GM21529 (cell line): ENCODE measurements around the gene TRDN.
"Not testable (repeated sequence)": the region's sequence is repeated elsewhere in the genome, so short reads cannot be mapped to it uniquely, and the experiment has no call there.

Source experiments
- ATAC-seq: cut with Tn5 transposase; IDR thresholded peaks from one replicate; pipeline ENCODE4 v1.9.1; 2021; ENCODE audit not compliant: unreplicated experiment

The TRDN gene

GRCh38 chr6:123564361-123564760, 72.4 kb downstream of the TRDN start:
- no peak for ATAC-seq

- ATAC-seq = no peak
Observed at GRCh38 chr6:123562677-123563076, 74.1 kb downstream of the TRDN start.

- ATAC-seq = no peak
Observed at GRCh38 chr6:123562264-123562663, 74.5 kb downstream of the TRDN start.

GRCh38 chr6:123559816-123560215, 76.9 kb downstream of the TRDN start:
- ATAC-seq = not testable (repeated sequence)

- ATAC-seq = not testable (repeated sequence)
Observed at GRCh38 chr6:123557474-123557873, 79.3 kb downstream of the TRDN start.

GRCh38 chr6:123551939-123552707, 84.6 kb downstream of the TRDN start:
- no peak for ATAC-seq

- ATAC-seq = no peak
Observed at GRCh38 chr6:123550052-123550617, 86.6 kb downstream of the TRDN start.

GRCh38 chr6:123549476-123549875, 87.3 kb downstream of the TRDN start:
- no peak for ATAC-seq

- ATAC-seq = no peak
Observed at GRCh38 chr6:123547216-123547978, 89.4 kb downstream of the TRDN start.

- no peak for ATAC-seq
Observed at GRCh38 chr6:123546537-123546936, 90.2 kb downstream of the TRDN start.

- no peak for ATAC-seq
Observed at GRCh38 chr6:123541462-123541861, 95.3 kb downstream of the TRDN start.

GRCh38 chr6:123533862-123534648, 102.7 kb downstream of the TRDN start:
- no peak for ATAC-seq

GRCh38 chr6:123529843-123530242, 106.9 kb downstream of the TRDN start:
- no peak for ATAC-seq

GRCh38 chr6:123529058-123529457, 107.7 kb downstream of the TRDN start:
- no peak for ATAC-seq

GRCh38 chr6:123527406-123527805, 109.3 kb downstream of the TRDN start:
- no peak for ATAC-seq

- ATAC-seq = peak; percentile 52
Observed at GRCh38 chr6:123526128-123526527, 110.6 kb downstream of the TRDN start.

- no peak for ATAC-seq
Observed at GRCh38 chr6:123524781-123525180, 112.0 kb downstream of the TRDN start.

GRCh38 chr6:123520217-123520616, 116.5 kb downstream of the TRDN start:
- no peak for ATAC-seq

- ATAC-seq = no peak
Observed at GRCh38 chr6:123519189-123519505, 117.6 kb downstream of the TRDN start.

GRCh38 chr6:123518441-123519188, 118.1 kb downstream of the TRDN start:
- ATAC-seq = no peak

- no peak for ATAC-seq
Observed at GRCh38 chr6:123515715-123516114, 121.0 kb downstream of the TRDN start.
